ENCODE measurements around the gene RANBP1. TPM values are rescaled to one million over a fixed set of nuclear protein-coding genes. Genes with fewer than 3 reads are reported as not detected.
A peak's percentile ranks its signal among the peaks of the same experiment; 100 is the strongest.

RANBP1 gene
- total RNA-seq, 1 donor from 2014 or later = 500 TPM

- Mint-ChIP-seq H3K4me1 (peaks cover 33% of the 10 kb centered on the region), H3K4me3 (peak within 1 kb of the TSS; percentile 96), H3K27me3 (peaks cover 2% of the 10 kb centered on the region), H3K9me3 (no peaks in the 10 kb centered on the region), H3K27ac (peak within 1 kb of the TSS; percentile 96), H3K36me3 (ENCODE audit: low read depth) (peaks cover 61% of the 10 kb centered on the region)
- DNase-seq = peak; percentile 99
- intact Hi-C loops (cut with micrococcal nuclease) = loop anchor here (1.0 to 10.0 kb wide), 8 partner anchors 14 to 975 kb away; partner anchors contain the start of genes DGCR8, ESS2, GNB1L and MED15
These were observed 1.2 kb downstream of the RANBP1 start, which contains the start of gene TRMT2A for GRCh38 chr22:20116951-20117632. Gene TRMT2A, minus strand, starts transcription at chr22:20117226. Its CDS starts 320 bp downstream, at chr22:20116906.

- Mint-ChIP-seq H3K9me3 (no peaks in the 10 kb centered on the region), H3K4me1 (peaks cover 35% of the 10 kb centered on the region), H3K4me3 (peak overlapping the region; percentile 96), H3K36me3 (ENCODE audit: low read depth) (peaks cover 66% of the 10 kb centered on the region), H3K27me3 (peaks cover 2% of the 10 kb centered on the region), H3K27ac (peak overlapping the region; percentile 85)
- peak; percentile 88 for DNase-seq
- intact Hi-C loops (cut with micrococcal nuclease) = loop anchor here (1.0 to 10.0 kb wide), 8 partner anchors 14 to 975 kb away; partner anchors contain the start of genes DGCR8, ESS2, GNB1L and MED15
These were observed 1.9 kb downstream of the RANBP1 start for GRCh38 chr22:20117633-20118299.

- Mint-ChIP-seq H3K27me3 (peaks cover 2% of the 10 kb centered on the region), H3K4me1 (peaks cover 37% of the 10 kb centered on the region), H3K4me3 (peak overlapping the region; percentile 96), H3K27ac (peak overlapping the region; percentile 85), H3K36me3 (ENCODE audit: low read depth) (peaks cover 68% of the 10 kb centered on the region), H3K9me3 (no peaks in the 10 kb centered on the region)
- intact Hi-C loops (cut with micrococcal nuclease) = loop anchor here (5.0 to 10.0 kb wide), 5 partner anchors 96 to 976 kb away; partner anchors contain the start of genes ESS2, GNB1L, MED15 and RTL10
- no peak for DNase-seq
These were observed 2.6 kb downstream of the RANBP1 start for GRCh38 chr22:20118300-20119020.

DNA sequence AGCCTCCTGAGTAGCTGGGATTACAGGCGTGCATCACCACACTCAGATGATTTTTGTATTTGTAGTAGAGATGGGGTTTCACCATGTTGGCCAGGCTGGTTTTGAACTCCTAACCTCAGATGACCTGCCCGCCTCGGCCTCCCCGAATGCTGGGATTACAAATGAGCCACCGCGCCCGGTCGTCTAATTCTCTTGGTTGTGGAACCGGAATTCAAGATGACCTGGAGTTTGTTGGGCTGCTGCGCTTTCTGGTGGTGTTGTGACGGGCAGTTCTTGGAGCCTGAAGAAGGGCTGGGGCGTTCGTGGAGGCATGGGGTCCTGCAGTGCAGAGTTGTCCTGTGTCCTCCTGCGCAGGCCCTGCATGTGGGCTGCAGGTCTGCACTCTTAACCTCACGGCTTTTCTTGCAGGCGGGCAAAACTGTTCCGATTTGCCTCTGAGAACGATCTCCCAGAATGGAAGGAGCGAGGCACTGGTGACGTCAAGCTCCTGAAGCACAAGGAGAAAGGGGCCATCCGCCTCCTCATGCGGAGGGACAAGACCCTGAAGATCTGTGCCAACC is 6.0 kb downstream of the RANBP1 start:
- Mint-ChIP-seq H3K27ac (no peak overlapping the region), H3K4me3 (no peak overlapping the region), H3K27me3 (peaks cover 2% of the 10 kb centered on the region), H3K4me1 (peaks cover 24% of the 10 kb centered on the region), H3K36me3 (ENCODE audit: low read depth) (peaks cover 67% of the 10 kb centered on the region), H3K9me3 (no peaks in the 10 kb centered on the region)
- DNase-seq = no peak
- intact Hi-C loops (cut with micrococcal nuclease) = no loop called here

- Mint-ChIP-seq H3K4me1 (peaks cover 23% of the 10 kb centered on the region), H3K36me3 (ENCODE audit: low read depth) (peaks cover 68% of the 10 kb centered on the region), H3K4me3 (no peak overlapping the region), H3K9me3 (no peaks in the 10 kb centered on the region), H3K27me3 (no peaks in the 10 kb centered on the region), H3K27ac (no peak overlapping the region)
- intact Hi-C loops (cut with micrococcal nuclease) = no loop called here
- no peak for DNase-seq
These were observed 7.6 kb downstream of the RANBP1 start for GRCh38 chr22:20123366-20124082.

DNA sequence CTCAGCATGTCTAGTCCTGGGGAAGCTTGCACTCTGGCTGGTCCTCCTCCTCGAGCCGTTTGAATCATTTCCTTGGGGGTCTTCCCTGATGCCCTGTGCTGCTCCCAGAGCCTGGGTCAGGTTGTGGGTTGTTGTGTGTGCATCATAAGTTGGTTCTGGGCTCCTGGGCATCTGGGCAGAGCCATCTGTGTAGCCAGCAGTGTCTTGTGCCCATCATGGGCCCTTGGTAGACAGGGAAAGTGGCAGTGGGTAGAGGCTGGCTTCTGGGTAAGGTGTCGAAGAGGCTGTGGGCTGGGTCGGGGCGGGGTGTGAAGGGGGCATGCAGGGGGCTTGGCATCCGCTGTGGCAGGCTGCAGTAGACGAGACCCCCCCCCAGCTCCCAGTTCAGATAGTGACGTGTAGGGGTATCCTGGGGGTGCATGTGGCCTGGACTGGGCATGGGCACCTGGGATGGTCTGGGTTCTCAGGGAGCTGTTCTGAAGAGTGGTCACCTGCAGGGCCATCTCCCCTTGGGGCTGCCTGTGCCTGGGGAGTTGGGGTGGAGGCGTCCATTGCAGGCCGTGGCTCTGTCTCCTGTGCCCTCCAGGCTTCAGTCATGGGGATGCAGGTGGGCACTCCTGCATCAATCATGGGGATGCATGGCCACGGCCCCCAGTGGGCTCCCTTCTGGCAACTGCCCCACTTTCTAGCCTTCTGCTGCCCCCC is 8.3 kb downstream of the RANBP1 start:
- H3K36me3 Mint-ChIP-seq (ENCODE audit: low read depth) = peaks cover 63% of the 10 kb centered on the region
- intact Hi-C loops (cut with micrococcal nuclease) = no loop called here
- H3K4me1 Mint-ChIP-seq = peaks cover 23% of the 10 kb centered on the region
- no peak overlapping the region for H3K27ac Mint-ChIP-seq
- no peaks in the 10 kb centered on the region for H3K9me3 Mint-ChIP-seq
- no peak overlapping the region for H3K4me3 Mint-ChIP-seq
- no peak for DNase-seq
- no peaks in the 10 kb centered on the region for H3K27me3 Mint-ChIP-seq

GRCh38 chr22:20125201-20126174 is 9.6 kb downstream of the RANBP1 start:
- no peak overlapping the region for H3K27ac Mint-ChIP-seq

GRCh38 chr22:20126284-20127029 is 10.6 kb downstream of the RANBP1 start:
- intact Hi-C loops (cut with micrococcal nuclease) = no loop called here
- peaks cover 13% of the 10 kb centered on the region for H3K4me1 Mint-ChIP-seq
- DNase-seq = no peak
- no peaks in the 10 kb centered on the region for H3K27me3 Mint-ChIP-seq
- H3K9me3 Mint-ChIP-seq = no peaks in the 10 kb centered on the region
- H3K36me3 Mint-ChIP-seq (ENCODE audit: low read depth) = peaks cover 46% of the 10 kb centered on the region
- H3K27ac Mint-ChIP-seq = no peak overlapping the region
- H3K4me3 Mint-ChIP-seq = no peak overlapping the region

More at GRCh38 chr22:20125201-20126174, 9.6 kb downstream of the RANBP1 start:
- intact Hi-C loops (cut with micrococcal nuclease) = no loop called here
- Mint-ChIP-seq H3K4me3 (no peak overlapping the region), H3K27me3 (no peaks in the 10 kb centered on the region), H3K9me3 (no peaks in the 10 kb centered on the region), H3K4me1 (peaks cover 13% of the 10 kb centered on the region), H3K36me3 (ENCODE audit: low read depth) (peaks cover 51% of the 10 kb centered on the region)
- DNase-seq = no peak

DNA sequence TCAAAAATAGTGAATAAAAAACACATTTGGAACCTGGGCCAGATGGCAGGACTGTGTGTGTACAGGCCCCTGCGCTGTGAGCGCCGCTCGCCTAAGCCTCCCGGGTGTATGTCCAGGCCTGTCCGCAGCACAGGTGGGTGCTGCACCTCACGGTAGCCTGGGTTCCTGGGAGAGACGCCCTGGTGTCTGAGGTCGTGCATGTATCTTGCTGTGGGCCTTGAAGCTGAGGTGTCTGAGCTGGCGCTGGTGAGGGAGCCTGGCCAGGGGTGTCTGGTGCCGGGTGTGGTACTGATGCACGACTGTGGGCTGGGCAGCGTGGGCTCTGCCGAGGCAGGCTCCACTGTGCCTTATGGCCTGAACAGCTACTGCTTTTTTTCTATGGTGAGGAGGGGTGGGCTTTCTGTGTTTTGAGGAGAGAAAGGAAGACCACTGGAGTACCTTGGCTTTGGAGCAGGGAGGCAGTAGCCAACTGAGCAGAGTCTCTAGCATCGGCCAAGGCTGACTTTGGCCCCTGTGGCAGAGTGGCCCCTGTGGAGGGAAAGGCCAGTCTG is 11.5 kb downstream of the RANBP1 start:
- intact Hi-C loops (cut with micrococcal nuclease) = no loop called here
- peaks cover 8% of the 10 kb centered on the region for H3K4me1 Mint-ChIP-seq
- no peak overlapping the region for H3K27ac Mint-ChIP-seq
- no peak overlapping the region for H3K4me3 Mint-ChIP-seq
- no peaks in the 10 kb centered on the region for H3K27me3 Mint-ChIP-seq
- no peak for DNase-seq
- H3K9me3 Mint-ChIP-seq = no peaks in the 10 kb centered on the region
- H3K36me3 Mint-ChIP-seq (ENCODE audit: low read depth) = peaks cover 36% of the 10 kb centered on the region

DNA sequence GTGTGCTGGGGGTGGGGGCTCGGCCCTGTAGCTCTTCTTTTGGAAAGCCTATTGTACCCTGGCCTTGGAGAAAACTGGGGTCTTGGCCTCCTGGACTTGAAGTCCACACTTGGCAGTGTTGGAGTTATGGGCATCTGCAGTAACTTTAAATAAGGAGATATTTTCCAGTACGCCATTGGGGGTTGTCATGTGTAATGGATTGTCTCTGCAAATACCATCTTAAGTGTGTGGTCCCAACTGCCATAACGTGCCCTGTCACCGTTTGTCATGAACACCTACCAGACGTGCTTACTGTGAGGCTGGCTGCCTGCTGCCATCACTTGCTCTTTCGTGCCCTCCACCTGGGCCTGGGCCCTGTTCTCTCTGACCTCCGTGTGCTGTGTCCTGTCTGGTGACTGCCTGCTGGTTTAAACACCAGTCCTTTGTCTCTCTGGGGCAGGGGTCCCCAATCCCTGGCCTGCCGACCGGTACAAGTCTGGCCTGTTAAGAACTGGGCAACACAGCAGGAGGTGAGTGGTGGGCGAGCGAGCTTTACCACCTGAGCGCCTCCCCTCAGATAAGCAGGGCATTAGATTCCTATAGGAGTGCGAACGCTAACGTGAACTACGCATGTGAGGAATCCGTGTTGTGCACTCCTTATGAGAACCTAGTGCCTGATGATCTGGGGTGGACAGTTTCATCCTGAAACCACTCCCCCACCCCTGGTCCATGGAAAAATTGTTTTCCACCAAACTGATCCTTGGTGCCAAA is 12.1 kb downstream of the RANBP1 start:
- Mint-ChIP-seq H3K4me1 (peaks cover 8% of the 10 kb centered on the region), H3K9me3 (no peaks in the 10 kb centered on the region), H3K27ac (no peak overlapping the region), H3K4me3 (no peak overlapping the region), H3K36me3 (ENCODE audit: low read depth) (peaks cover 31% of the 10 kb centered on the region), H3K27me3 (no peaks in the 10 kb centered on the region)
- intact Hi-C loops (cut with micrococcal nuclease) = no loop called here
- DNase-seq = no peak

DNA sequence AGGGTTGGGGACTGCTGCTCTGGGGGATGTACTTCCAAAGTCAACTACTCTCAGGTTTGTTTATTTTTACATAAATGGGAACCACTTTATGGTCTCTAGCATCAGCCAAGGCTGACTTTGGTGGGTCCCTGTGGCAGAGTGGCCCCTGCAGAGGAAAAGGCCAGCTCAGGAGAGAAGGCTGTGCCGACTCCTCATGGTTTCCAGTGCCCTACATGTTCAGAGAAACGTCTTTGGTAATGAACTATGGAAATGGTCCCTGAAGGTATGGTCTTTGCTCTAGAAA is 12.7 kb downstream of the RANBP1 start:
- no peaks in the 10 kb centered on the region for H3K27me3 Mint-ChIP-seq
- no peaks in the 10 kb centered on the region for H3K9me3 Mint-ChIP-seq
- peaks cover 10% of the 10 kb centered on the region for H3K4me1 Mint-ChIP-seq
- intact Hi-C loops (cut with micrococcal nuclease) = no loop called here
- DNase-seq = no peak
- H3K27ac Mint-ChIP-seq = peak overlapping the region; percentile 41
- H3K4me3 Mint-ChIP-seq = no peak overlapping the region
- H3K36me3 Mint-ChIP-seq (ENCODE audit: low read depth) = peaks cover 30% of the 10 kb centered on the region
